Measurements from ENCODE around the gene PNPLA7. TPM values are rescaled to one million over a fixed set of nuclear protein-coding genes. Genes with fewer than 3 reads are reported as not detected.
"Not testable (repeated sequence)": the region's sequence is repeated elsewhere in the genome, so short reads cannot be mapped to it uniquely, and the experiment has no call there.

PNPLA7 gene
- total and polyA plus RNA-seq, 2 of the 13 experiments (the other 11 are each of a cell fraction or from before 2014, with no cell fraction given), result 0.42 to 1.5 TPM

GRCh38 chr9:137450539-137451222, 99.5 kb downstream of the PNPLA7 start:
- peaks cover 45% of the 10 kb centered on the region for H3K4me1 ChIP-seq (ENCODE audit: insufficient read depth, low read length)
- H3K27ac ChIP-seq (ENCODE audit: extremely low read length, insufficient read depth, low read length); ATAC-seq; H2AFZ ChIP-seq (ENCODE audit: low read length); DNase-seq (ENCODE audit: low spot score); H3K79me2 ChIP-seq (ENCODE audit: insufficient read depth, low read length); CTCF ChIA-PET (ENCODE audit: low intra/inter-chr PET ratio, low total read pairs); H3K4me2 ChIP-seq (ENCODE audit: low read depth, low read length); H4K20me1 ChIP-seq (ENCODE audit: insufficient read depth, low read length); H3K9ac ChIP-seq (ENCODE audit: insufficient read depth, low read depth, low read length); BruUV-seq (replicated peaks); in situ Hi-C loops (cut with HindIII; ENCODE audit: extremely low pct_ligation_motif_present, low pct_unique_long_range_greater_than_20kb); intact Hi-C loops (cut with micrococcal nuclease; ENCODE audit: unreplicated experiment); H3K4me3 ChIP-seq (replicated peaks in 1 of 3; ENCODE audit: insufficient read depth in 1 of 3, low read depth in 2 of 3, low read length in 3 of 3); H3K27me3 ChIP-seq (ENCODE audit: control insufficient read depth in 1 of 2, insufficient read depth in 2 of 2, low read length in 2 of 2); FAIRE-seq; H3K9me3 ChIP-seq (ENCODE audit: low read length): not testable (repeated sequence)
- WGBS (ENCODE audit: low lambda C conversion rate), result 90% methylated on average over 24 of the region's 24 CpGs
- TF ChIP-seq NR2F2 (IDR thresholded peaks at IDR 0.05; ENCODE audit: borderline replicate concordance, low read depth) (peak; percentile 25; the same call in 1 of the 2 replicates), ZNF746 (CRISPR knock-in tag; IDR thresholded peaks at IDR 0.05) (peak; percentile 69; the same call in 1 of the 2 replicates), TCF7 (IDR thresholded peaks at IDR 0.05; ENCODE audit: low read depth) (peak; percentile 91), TCF7L2 (IDR thresholded peaks at IDR 0.05; ENCODE audit: low read depth, low read length) (peak; percentile 72; the same call in 1 of the 2 replicates)
- POLR2A ChIA-PET, result interaction anchor here (1.8 kb wide), 1 partner anchor 9 kb away, joined by 4 read pairs; the partner anchor contains the start of gene NSMF
- H3K36me3 ChIP-seq (replicated peaks in 1 of 2; ENCODE audit: control insufficient read depth in 1 of 2, insufficient read depth in 2 of 2, low read length in 2 of 2), result peaks cover 8 to 32% of the 10 kb centered on the region in 2 experiments

- H3K79me2 ChIP-seq (ENCODE audit: insufficient read depth, low read length), result peaks cover 2% of the 10 kb centered on the region
- no peak for ATAC-seq
- CTCF ChIA-PET (ENCODE audit: low intra/inter-chr PET ratio, low total read pairs), result no interaction called here
- peaks cover 8 to 29% of the 10 kb centered on the region in 2 experiments for H3K36me3 ChIP-seq (replicated peaks in 1 of 2; ENCODE audit: control insufficient read depth in 1 of 2, insufficient read depth in 2 of 2, low read length in 2 of 2)
- H3K4me2 ChIP-seq (ENCODE audit: low read depth, low read length), result no peak overlapping the region
- no TSS peak for BruUV-seq (replicated peaks)
- no peak overlapping the region for H3K4me3 ChIP-seq (replicated peaks in 1 of 3; ENCODE audit: insufficient read depth in 1 of 3, low read depth in 2 of 3, low read length in 3 of 3)
- in situ Hi-C loops (cut with HindIII; ENCODE audit: extremely low pct_ligation_motif_present, low pct_unique_long_range_greater_than_20kb), result no loop called here
- no peak overlapping the region for H3K9ac ChIP-seq (ENCODE audit: insufficient read depth, low read depth, low read length)
- H3K9me3 ChIP-seq (ENCODE audit: low read length), result no peaks in the 10 kb centered on the region
- H2AFZ ChIP-seq (ENCODE audit: low read length), result no peak overlapping the region
- peaks cover 45% of the 10 kb centered on the region for H3K4me1 ChIP-seq (ENCODE audit: insufficient read depth, low read length)
- H3K27ac ChIP-seq (ENCODE audit: extremely low read length, insufficient read depth, low read length), result peak overlapping the region; percentile 46
- no peaks in the 10 kb centered on the region for H3K27me3 ChIP-seq (ENCODE audit: control insufficient read depth in 1 of 2, insufficient read depth in 2 of 2, low read length in 2 of 2)
- POLR2A ChIA-PET, result interaction anchor here (0.6 to 1.8 kb wide), 3 partner anchors 9 to 198 kb away, joined by 3 to 5 read pairs (median 4); partner anchors contain the start of genes EXD3, NOXA1 and NSMF
- WGBS (ENCODE audit: low lambda C conversion rate), result 90% methylated on average over 18 of the region's 18 CpGs
- intact Hi-C loops (cut with micrococcal nuclease; ENCODE audit: unreplicated experiment), result loop anchor here (5.0 kb wide), 1 partner anchor 163 kb away; no protein-coding TSS in a partner anchor
- DNase-seq (ENCODE audit: low spot score), result no peak
- peaks cover 7% of the 10 kb centered on the region; the same call in 1 of the 2 replicates for H4K20me1 ChIP-seq (ENCODE audit: insufficient read depth, low read length)
- FAIRE-seq, result no peak
- TF ChIP-seq POLR2G (IDR thresholded peaks at IDR 0.05; ENCODE audit: low read depth, low read length) (peak; percentile 41; the same call in 1 of the 2 replicates), ZNF264 (CRISPR knock-in tag; IDR thresholded peaks at IDR 0.05) (no peak), CEBPB (IDR thresholded peaks at IDR 0.05; ENCODE audit: borderline replicate concordance, low read depth, low read length) (no peak), ZNF746 (CRISPR knock-in tag; IDR thresholded peaks at IDR 0.05) (peak; percentile 95), ZNF83 (CRISPR knock-in tag; IDR thresholded peaks at IDR 0.05; ENCODE audit: borderline replicate concordance) (no peak), ZNF24 (IDR thresholded peaks at IDR 0.05) (no peak), TBX2 (CRISPR knock-in tag; IDR thresholded peaks at IDR 0.05; ENCODE audit: borderline replicate concordance) (peak; percentile 24; the same call in 1 of the 2 replicates), ARHGAP35 (CRISPR knock-in tag; IDR thresholded peaks at IDR 0.05; ENCODE audit: borderline replicate concordance) (no peak)
- TF ChIP-seq, protein P1, sequence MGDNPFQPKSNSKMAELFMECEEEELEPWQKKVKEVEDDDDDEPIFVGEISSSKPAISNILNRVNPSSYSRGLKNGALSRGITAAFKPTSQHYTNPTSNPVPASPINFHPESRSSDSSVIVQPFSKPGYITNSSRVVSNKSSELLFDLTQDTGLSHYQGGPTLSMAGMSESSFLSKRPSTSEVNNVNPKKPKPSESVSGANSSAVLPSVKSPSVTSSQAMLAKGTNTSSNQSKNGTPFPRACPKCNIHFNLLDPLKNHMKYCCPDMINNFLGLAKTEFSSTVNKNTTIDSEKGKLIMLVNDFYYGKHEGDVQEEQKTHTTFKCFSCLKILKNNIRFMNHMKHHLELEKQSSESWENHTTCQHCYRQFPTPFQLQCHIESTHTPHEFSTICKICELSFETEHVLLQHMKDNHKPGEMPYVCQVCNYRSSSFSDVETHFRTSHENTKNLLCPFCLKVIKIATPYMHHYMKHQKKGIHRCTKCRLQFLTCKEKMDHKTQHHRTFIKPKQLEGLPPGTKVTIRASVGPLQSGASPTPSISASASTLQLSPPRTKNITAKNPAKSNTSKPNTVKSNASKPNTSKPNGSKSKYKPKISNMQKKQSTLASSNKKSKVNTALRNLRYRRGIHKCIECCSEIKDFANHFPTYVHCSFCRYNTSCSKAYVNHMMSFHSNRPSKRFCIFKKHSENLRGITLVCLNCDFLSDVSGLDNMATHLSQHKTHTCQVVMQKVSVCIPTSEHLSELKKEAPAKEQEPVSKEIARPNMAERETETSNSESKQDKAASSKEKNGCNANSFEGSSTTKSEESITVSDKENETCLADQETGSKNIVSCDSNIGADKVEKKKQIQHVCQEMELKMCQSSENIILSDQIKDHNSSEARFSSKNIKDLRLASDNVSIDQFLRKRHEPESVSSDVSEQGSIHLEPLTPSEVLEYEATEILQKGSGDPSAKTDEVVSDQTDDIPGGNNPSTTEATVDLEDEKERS (CRISPR knock-in tag; IDR thresholded peaks at IDR 0.05), result no peak
- TF ChIP-seq, protein P2, sequence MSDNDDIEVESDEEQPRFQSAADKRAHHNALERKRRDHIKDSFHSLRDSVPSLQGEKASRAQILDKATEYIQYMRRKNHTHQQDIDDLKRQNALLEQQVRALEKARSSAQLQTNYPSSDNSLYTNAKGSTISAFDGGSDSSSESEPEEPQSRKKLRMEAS (IDR thresholded peaks at IDR 0.05), result peak; percentile 22; the same call in 1 of the 2 replicates
These were observed 100.2 kb downstream of the PNPLA7 start for GRCh38 chr9:137449931-137450538.

Data from HepG2 (cell line).